IPS-18a (cell line): Measurements from ENCODE around the gene MED13L.

Experiments
- H3K27ac ChIP-seq: one replicate; pipeline ENCODE4 v1.5.1; 2013; ENCODE audit warnings: low read length
- H3K27me3 ChIP-seq: one replicate; pipeline ENCODE4 v1.6.1; 2013; ENCODE audit warnings: mild to moderate bottlenecking, low read length; ENCODE audit not compliant: control insufficient read depth, insufficient read depth
- H3K36me3 ChIP-seq: one replicate; pipeline ENCODE4 v1.6.1; 2013; ENCODE audit warnings: low read depth, low read length; ENCODE audit not compliant: control insufficient read depth
- H3K4me1 ChIP-seq: one replicate; pipeline ENCODE4 v1.6.1; 2013; ENCODE audit warnings: low read depth, low read length; ENCODE audit not compliant: control insufficient read depth
- H3K4me3 ChIP-seq: one replicate; pipeline ENCODE4 v1.5.1; 2013; ENCODE audit warnings: low read length
- H3K9ac ChIP-seq: one replicate; pipeline ENCODE4 v1.6.1; 2013; ENCODE audit warnings: mild to moderate bottlenecking, low read length, moderate library complexity
- H3K9me3 ChIP-seq: one replicate; pipeline ENCODE4 v1.6.1; 2013; ENCODE audit warnings: low read depth, low read length; ENCODE audit not compliant: control insufficient read depth

MED13L gene

GRCh38 chr12:116301621-116302020 is 24.1 kb upstream of the MED13L start:
- Histone ChIP-seq H3K9me3 (no peaks in the 10 kb centered on the region), H3K4me1 (no peaks in the 10 kb centered on the region), H3K36me3 (no peaks in the 10 kb centered on the region), H3K4me3 (no peak overlapping the region), H3K27ac (no peak overlapping the region), H3K9ac (no peak overlapping the region), H3K27me3 (no peaks in the 10 kb centered on the region)

- no peaks in the 10 kb centered on the region for H3K27me3 ChIP-seq
- no peaks in the 10 kb centered on the region for H3K4me1 ChIP-seq
- no peak overlapping the region for H3K27ac ChIP-seq
- H3K4me3 ChIP-seq, result no peak overlapping the region
- no peaks in the 10 kb centered on the region for H3K9me3 ChIP-seq
- no peak overlapping the region for H3K9ac ChIP-seq
- no peaks in the 10 kb centered on the region for H3K36me3 ChIP-seq
Observed at GRCh38 chr12:116299665-116300328, 22.3 kb upstream of the MED13L start.

- Histone ChIP-seq H3K27ac (no peak overlapping the region), H3K27me3 (no peaks in the 10 kb centered on the region), H3K9me3 (no peaks in the 10 kb centered on the region), H3K4me3 (no peak overlapping the region), H3K4me1 (peaks cover 7% of the 10 kb centered on the region), H3K9ac (no peak overlapping the region), H3K36me3 (no peaks in the 10 kb centered on the region)
Observed at GRCh38 chr12:116299064-116299463, 21.6 kb upstream of the MED13L start.

GRCh38 chr12:116298578-116298977 is 21.1 kb upstream of the MED13L start:
- Histone ChIP-seq H3K36me3 (no peaks in the 10 kb centered on the region), H3K4me1 (peaks cover 8% of the 10 kb centered on the region), H3K9ac (no peak overlapping the region), H3K27me3 (no peaks in the 10 kb centered on the region), H3K9me3 (no peaks in the 10 kb centered on the region), H3K4me3 (no peak overlapping the region), H3K27ac (no peak overlapping the region)

- peaks cover 8% of the 10 kb centered on the region for H3K4me1 ChIP-seq
- no peaks in the 10 kb centered on the region for H3K9me3 ChIP-seq
- no peak overlapping the region for H3K4me3 ChIP-seq
- H3K27ac ChIP-seq, result no peak overlapping the region
- no peaks in the 10 kb centered on the region for H3K27me3 ChIP-seq
- H3K36me3 ChIP-seq, result no peaks in the 10 kb centered on the region
- H3K9ac ChIP-seq, result no peak overlapping the region
Observed at GRCh38 chr12:116297224-116297834, 19.8 kb upstream of the MED13L start.

GRCh38 chr12:116295327-116296263 is 18.1 kb upstream of the MED13L start:
- H3K4me1 ChIP-seq, result peaks cover 8% of the 10 kb centered on the region
- H3K4me3 ChIP-seq, result no peak overlapping the region
- H3K27ac ChIP-seq, result no peak overlapping the region
- H3K9me3 ChIP-seq, result no peaks in the 10 kb centered on the region
- H3K9ac ChIP-seq, result no peak overlapping the region
- H3K27me3 ChIP-seq, result no peaks in the 10 kb centered on the region
- H3K36me3 ChIP-seq, result no peaks in the 10 kb centered on the region

GRCh38 chr12:116294454-116295165 is 17.1 kb upstream of the MED13L start:
- Histone ChIP-seq H3K9me3 (no peaks in the 10 kb centered on the region), H3K4me3 (no peak overlapping the region), H3K27me3 (no peaks in the 10 kb centered on the region), H3K27ac (no peak overlapping the region), H3K4me1 (peaks cover 8% of the 10 kb centered on the region), H3K36me3 (no peaks in the 10 kb centered on the region), H3K9ac (no peak overlapping the region)

- Histone ChIP-seq H3K36me3 (no peaks in the 10 kb centered on the region), H3K4me3 (no peak overlapping the region), H3K4me1 (peaks cover 8% of the 10 kb centered on the region), H3K9ac (no peak overlapping the region), H3K27ac (no peak overlapping the region), H3K27me3 (no peaks in the 10 kb centered on the region), H3K9me3 (no peaks in the 10 kb centered on the region)
Observed at GRCh38 chr12:116293687-116294453, 16.4 kb upstream of the MED13L start.

- Histone ChIP-seq H3K4me1 (peaks cover 8% of the 10 kb centered on the region), H3K27ac (no peak overlapping the region), H3K4me3 (no peak overlapping the region), H3K27me3 (no peaks in the 10 kb centered on the region), H3K9ac (no peak overlapping the region), H3K9me3 (no peaks in the 10 kb centered on the region), H3K36me3 (no peaks in the 10 kb centered on the region)
Observed at GRCh38 chr12:116291218-116291617, 13.7 kb upstream of the MED13L start.

GRCh38 chr12:116288735-116289134 is 11.2 kb upstream of the MED13L start:
- Histone ChIP-seq H3K9ac (no peak overlapping the region), H3K36me3 (no peaks in the 10 kb centered on the region), H3K4me1 (no peaks in the 10 kb centered on the region), H3K27ac (no peak overlapping the region), H3K27me3 (no peaks in the 10 kb centered on the region), H3K9me3 (no peaks in the 10 kb centered on the region), H3K4me3 (no peak overlapping the region)
